Sigmoid colon (tissue), 7 donors: ENCODE measurements around the gene ABCG2. TPM values are rescaled to one million over a fixed set of nuclear protein-coding genes. Genes with fewer than 3 reads are reported as not detected.

Source experiments
- DNase-seq: peaks from one replicate; pipeline ENCODE4 v3.0.0-alpha.2; 2019
- H3K27ac ChIP-seq, 4 donors: fragments of 200-600 bp; sonication (generic); one replicate each; pipeline ENCODE4 v1.5.1; 2016 to 2019; ENCODE audit warnings: mild to moderate bottlenecking in 1 of 4
- H3K27me3 ChIP-seq, 3 donors: fragments of 200-600 bp; sonication (generic); one replicate each; pipeline ENCODE4 v1.5.1; 2019; ENCODE audit warnings: mild to moderate bottlenecking in 1 of 3
- H3K36me3 ChIP-seq, 4 donors: fragments of 200-600 bp; sonication (generic); one replicate each; pipeline ENCODE4 v1.5.1; 2016 to 2019
- H3K4me1 ChIP-seq, 4 donors: fragments of 200-600 bp; sonication (generic); one replicate each; pipeline ENCODE4 v1.5.1; 2017 to 2019
- H3K4me3 ChIP-seq, 4 donors: fragments of 200-600 bp; sonication (generic); one replicate each; pipeline ENCODE4 v1.5.1; 2017 to 2019; ENCODE audit warnings: mild to moderate bottlenecking in 2 of 4, moderate library complexity in 1 of 4
- H3K9me3 ChIP-seq, 4 donors: fragments of 200-600 bp in 3 of 4; sonication (generic) in 3 of 4; one replicate each; pipeline versions ENCODE4 v1.5.1 to v1.6.1; 2013 to 2019
- EP300 ChIP-seq, 4 donors: sonication (generic); formaldehyde crosslinking; IDR thresholded peaks; one replicate each; pipeline ENCODE4 v1.6.1; 2017; ENCODE audit warnings: antibody characterized with exemption in 4 of 4
- POLR2A ChIP-seq, 2 donors: fragments of 450-650 bp; IDR thresholded peaks; one replicate each; pipeline ENCODE4 v1.6.1; 2016; ENCODE audit warnings: antibody characterized with exemption in 2 of 2, mild to moderate bottlenecking in 2 of 2, moderate library complexity in 2 of 2
- POLR2AphosphoS5 ChIP-seq, 4 donors: sonication (generic); formaldehyde crosslinking; IDR thresholded peaks; one replicate each; pipeline ENCODE4 v1.6.1; 2017; ENCODE audit warnings: antibody characterized with exemption in 4 of 4
- WGBS, 2 donors: extraction: QIAGEN DNeasy Blood & Tissue Kit; methylation state at CpG; one replicate each; pipeline ENCODE4 v1.1.7; 2013; 5-methylcytosine and 5-hydroxymethylcytosine counted together
- intact Hi-C: fragments of 100-400 bp; cut with DNase I; formaldehyde crosslinking; loops from one replicate; pipeline ENCODE4 v1.15.1; 2023
- polyA plus RNA-seq, 3 donors: library from polyadenylated mRNA; stranded (reverse); fragments of 200-250 nt; gene quantifications; one replicate each; pipeline ENCODE4 v1.2.3, GENCODE V29; 2013
- total RNA-seq, 4 donors: library from RNA; depleted of rRNA; stranded (reverse); fragments of >200 nt; gene quantifications; one replicate each; pipeline ENCODE4 v1.1.0, GENCODE V29; 2016
- TF ChIP-seq, protein P1 (sequence below), 4 experiments: fragments of 450-650 bp in 3 of 4; fragments of 200-600 bp in 1 of 4; IDR thresholded peaks; one replicate each; pipeline ENCODE4 v1.5.1; 2016 to 2019; ENCODE audit warnings: antibody characterized with exemption in 4 of 4, mild to moderate bottlenecking in 3 of 4, moderate library complexity in 2 of 4
- donor health status: healthy with polysubstance abuse.
- donor health status: Bipolar disorder and iron deficiency.
- donor health status: healthy.

The ABCG2 gene
- total and polyA plus RNA-seq, 7 donors, result 1.1 to 36.5 (median 2.9) TPM

DNA sequence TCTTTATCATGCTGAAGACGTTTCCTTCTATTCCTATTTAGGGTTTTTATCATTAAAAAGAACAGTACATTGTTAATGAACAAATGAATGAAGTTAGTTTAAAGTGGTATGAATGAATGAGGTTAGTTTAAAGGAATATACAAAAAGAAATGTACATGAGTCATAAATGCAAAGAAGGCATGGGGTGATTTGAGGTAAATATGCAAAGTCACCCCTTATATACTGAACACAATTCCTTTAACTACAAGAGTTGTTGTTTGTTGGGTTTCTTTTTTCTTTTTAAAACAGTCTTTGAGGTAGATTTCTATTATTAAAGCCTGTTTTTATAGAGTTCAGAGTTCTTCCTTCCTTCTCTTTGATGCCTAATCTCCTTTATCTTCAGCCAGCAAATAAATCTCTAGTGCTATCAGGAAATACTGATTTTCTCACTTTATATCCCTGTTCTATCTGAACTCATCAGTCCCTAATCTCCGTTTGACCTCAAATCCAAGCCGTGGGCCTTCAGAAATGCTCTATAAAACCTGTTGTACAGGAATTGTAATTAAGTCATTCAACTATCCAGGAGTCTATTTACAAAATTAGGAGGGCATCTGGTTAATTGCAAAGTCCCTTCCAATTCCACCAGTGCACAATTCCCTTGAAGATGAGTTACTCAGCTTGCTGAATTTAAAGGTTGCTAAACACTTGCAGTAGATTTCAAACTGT lies 31.6 kb upstream of the ABCG2 start:
- 36 to 51% methylated on average over 3 of the region's 3 CpGs for WGBS, 2 donors
- no peak overlapping the region for H3K27ac ChIP-seq
- H3K4me3 ChIP-seq, result no peak overlapping the region
- no peaks in the 10 kb centered on the region for H3K9me3 ChIP-seq
- no peak for DNase-seq
- H3K36me3 ChIP-seq, result no peaks in the 10 kb centered on the region
- intact Hi-C loops, result no loop called here
- no peaks in the 10 kb centered on the region for H3K27me3 ChIP-seq
- no peak for TF ChIP-seq EP300 (IDR thresholded peaks at IDR 0.05)
- no peak for TF ChIP-seq POLR2A (IDR thresholded peaks at IDR 0.05)
- TF ChIP-seq, protein P1, sequence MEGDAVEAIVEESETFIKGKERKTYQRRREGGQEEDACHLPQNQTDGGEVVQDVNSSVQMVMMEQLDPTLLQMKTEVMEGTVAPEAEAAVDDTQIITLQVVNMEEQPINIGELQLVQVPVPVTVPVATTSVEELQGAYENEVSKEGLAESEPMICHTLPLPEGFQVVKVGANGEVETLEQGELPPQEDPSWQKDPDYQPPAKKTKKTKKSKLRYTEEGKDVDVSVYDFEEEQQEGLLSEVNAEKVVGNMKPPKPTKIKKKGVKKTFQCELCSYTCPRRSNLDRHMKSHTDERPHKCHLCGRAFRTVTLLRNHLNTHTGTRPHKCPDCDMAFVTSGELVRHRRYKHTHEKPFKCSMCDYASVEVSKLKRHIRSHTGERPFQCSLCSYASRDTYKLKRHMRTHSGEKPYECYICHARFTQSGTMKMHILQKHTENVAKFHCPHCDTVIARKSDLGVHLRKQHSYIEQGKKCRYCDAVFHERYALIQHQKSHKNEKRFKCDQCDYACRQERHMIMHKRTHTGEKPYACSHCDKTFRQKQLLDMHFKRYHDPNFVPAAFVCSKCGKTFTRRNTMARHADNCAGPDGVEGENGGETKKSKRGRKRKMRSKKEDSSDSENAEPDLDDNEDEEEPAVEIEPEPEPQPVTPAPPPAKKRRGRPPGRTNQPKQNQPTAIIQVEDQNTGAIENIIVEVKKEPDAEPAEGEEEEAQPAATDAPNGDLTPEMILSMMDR (IDR thresholded peaks at IDR 0.05), result no peak
- no peak for TF ChIP-seq POLR2AphosphoS5 (IDR thresholded peaks at IDR 0.05)
- no peaks in the 10 kb centered on the region for H3K4me1 ChIP-seq

DNA sequence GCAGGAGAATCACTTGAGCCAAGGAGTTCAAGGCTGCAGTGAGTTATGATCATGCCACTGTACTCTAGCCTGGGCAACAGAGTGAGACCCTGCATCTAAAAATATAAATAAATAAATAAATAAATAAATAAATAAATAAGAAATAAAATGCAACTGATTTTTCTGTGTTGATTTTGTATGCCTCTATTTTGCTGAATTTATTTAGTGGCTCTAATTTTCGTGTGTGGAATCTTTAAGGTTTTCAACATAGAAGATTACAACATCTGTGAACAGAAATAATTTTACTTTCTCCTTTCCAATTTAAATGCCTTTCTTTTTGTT lies 30.9 kb upstream of the ABCG2 start:
- DNase-seq, result no peak
- no peak for TF ChIP-seq EP300 (IDR thresholded peaks at IDR 0.05)
- TF ChIP-seq POLR2AphosphoS5 (IDR thresholded peaks at IDR 0.05), result no peak
- no peak for TF ChIP-seq POLR2A (IDR thresholded peaks at IDR 0.05)
- TF ChIP-seq, protein P1 (IDR thresholded peaks at IDR 0.05), result no peak
- intact Hi-C loops, result no loop called here
- 86 to 89% methylated on average over 1 of the region's 1 CpG for WGBS, 2 donors
- Histone ChIP-seq H3K27me3 (no peaks in the 10 kb centered on the region), H3K27ac (no peak overlapping the region), H3K36me3 (no peaks in the 10 kb centered on the region), H3K4me1 (no peaks in the 10 kb centered on the region), H3K4me3 (no peak overlapping the region), H3K9me3 (peaks cover 0 to 3% (median 0%) of the 10 kb centered on the region in 4 donors)

GRCh38 chr4:88188738-88189417 lies 30.4 kb upstream of the ABCG2 start:
- no peaks in the 10 kb centered on the region for H3K4me1 ChIP-seq
- H3K27me3 ChIP-seq, result no peaks in the 10 kb centered on the region
- no peak overlapping the region for H3K27ac ChIP-seq
- no peaks in the 10 kb centered on the region for H3K36me3 ChIP-seq
- H3K9me3 ChIP-seq, result peaks cover 0 to 3% (median 0%) of the 10 kb centered on the region in 4 donors
- TF ChIP-seq POLR2A (IDR thresholded peaks at IDR 0.05) (no peak), EP300 (IDR thresholded peaks at IDR 0.05) (no peak), POLR2AphosphoS5 (IDR thresholded peaks at IDR 0.05) (no peak)
- TF ChIP-seq, protein P1 (IDR thresholded peaks at IDR 0.05), result no peak
- intact Hi-C loops, result no loop called here
- H3K4me3 ChIP-seq, result no peak overlapping the region
- 93% methylated on average over 6 of the region's 6 CpGs for WGBS, 2 donors
- no peak for DNase-seq

GRCh38 chr4:88187766-88188165 lies 29.3 kb upstream of the ABCG2 start:
- Histone ChIP-seq H3K27me3 (no peaks in the 10 kb centered on the region), H3K9me3 (peaks cover 0 to 5% (median 0%) of the 10 kb centered on the region in 4 donors), H3K4me3 (no peak overlapping the region), H3K27ac (no peak overlapping the region), H3K4me1 (no peaks in the 10 kb centered on the region), H3K36me3 (no peaks in the 10 kb centered on the region)
- DNase-seq, result no peak
- no peak for TF ChIP-seq EP300 (IDR thresholded peaks at IDR 0.05)
- no peak for TF ChIP-seq POLR2A (IDR thresholded peaks at IDR 0.05)
- TF ChIP-seq POLR2AphosphoS5 (IDR thresholded peaks at IDR 0.05), result no peak
- 94% methylated on average over 1 of the region's 1 CpG for WGBS, 2 donors
- intact Hi-C loops, result no loop called here

DNA sequence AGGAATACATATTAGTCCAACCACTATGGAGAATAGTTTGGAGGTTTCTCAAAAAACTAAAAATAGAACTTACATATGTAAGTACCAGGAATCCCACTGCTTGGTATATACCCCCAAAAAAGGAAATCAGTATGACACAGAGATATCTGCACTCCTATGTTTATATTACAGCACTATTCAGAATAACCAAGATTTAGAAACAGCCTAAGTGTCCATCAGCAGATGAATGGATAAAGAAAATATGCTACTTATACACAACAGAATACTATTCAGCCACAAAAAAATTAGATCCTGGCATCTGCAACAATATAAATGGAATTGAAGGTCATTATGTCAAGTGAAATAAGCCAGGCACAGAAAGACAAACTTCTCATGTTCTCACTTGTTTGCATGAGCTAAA lies 27.5 kb upstream of the ABCG2 start:
- Histone ChIP-seq H3K36me3 (no peaks in the 10 kb centered on the region), H3K27me3 (no peaks in the 10 kb centered on the region), H3K4me3 (no peak overlapping the region), H3K9me3 (peaks cover 0 to 5% (median 0%) of the 10 kb centered on the region in 4 donors), H3K4me1 (no peaks in the 10 kb centered on the region), H3K27ac (no peak overlapping the region)
- intact Hi-C loops, result no loop called here
- TF ChIP-seq EP300 (IDR thresholded peaks at IDR 0.05), result no peak
- TF ChIP-seq POLR2A (IDR thresholded peaks at IDR 0.05), result no peak
- no peak for TF ChIP-seq POLR2AphosphoS5 (IDR thresholded peaks at IDR 0.05)
- TF ChIP-seq, protein P1 (IDR thresholded peaks at IDR 0.05), result no peak
- DNase-seq, result no peak
